Urinary bladder (tissue), 4 donors: ENCODE results near the gene CLHC1. TPM values are rescaled to one million over a fixed set of nuclear protein-coding genes. Genes with fewer than 3 reads are reported as not detected.
"Not testable (repeated sequence)": the region's sequence is repeated elsewhere in the genome, so short reads cannot be mapped to it uniquely, and the experiment has no call there.

ENCODE experiments used
- DNase-seq: peaks from one replicate; pipeline ENCODE4 v3.0.0-alpha.2; 2015; ENCODE audit errors: extremely low spot score
- H3K27ac ChIP-seq: one replicate; pipeline ENCODE4 v1.5.1; 2013; ENCODE audit warnings: low read depth, mild to moderate bottlenecking, moderate library complexity
- H3K36me3 ChIP-seq: one replicate; pipeline ENCODE4 v1.6.1; 2013; ENCODE audit warnings: mild to moderate bottlenecking, moderate library complexity; ENCODE audit not compliant: insufficient read depth
- H3K4me1 ChIP-seq: one replicate; pipeline ENCODE4 v1.6.1; 2013; ENCODE audit warnings: mild to moderate bottlenecking, moderate library complexity; ENCODE audit not compliant: insufficient read depth
- H3K4me3 ChIP-seq: one replicate; pipeline ENCODE4 v1.5.1; 2013; ENCODE audit warnings: low read depth, low read length
- WGBS: extraction: QIAGEN DNeasy Blood & Tissue Kit; methylation state at CpG from one replicate; pipeline ENCODE4 v1.1.7; 2013; 5-methylcytosine and 5-hydroxymethylcytosine counted together
- polyA plus RNA-seq: library from polyadenylated mRNA; stranded (reverse); fragments of 200-250 nt; gene quantifications from one replicate; pipeline ENCODE4 v1.2.3, GENCODE V29; 2013
- total RNA-seq: library from RNA; depleted of rRNA; stranded (reverse); fragments of >200 nt; gene quantifications from one replicate; pipeline ENCODE4 v1.2.3, GENCODE V29; 2014
- donor health status: healthy with polysubstance abuse.
- donor health status: healthy.

CLHC1 gene
- total RNA-seq, result 56.6 TPM
- polyA plus RNA-seq, result 3.8 TPM

DNA sequence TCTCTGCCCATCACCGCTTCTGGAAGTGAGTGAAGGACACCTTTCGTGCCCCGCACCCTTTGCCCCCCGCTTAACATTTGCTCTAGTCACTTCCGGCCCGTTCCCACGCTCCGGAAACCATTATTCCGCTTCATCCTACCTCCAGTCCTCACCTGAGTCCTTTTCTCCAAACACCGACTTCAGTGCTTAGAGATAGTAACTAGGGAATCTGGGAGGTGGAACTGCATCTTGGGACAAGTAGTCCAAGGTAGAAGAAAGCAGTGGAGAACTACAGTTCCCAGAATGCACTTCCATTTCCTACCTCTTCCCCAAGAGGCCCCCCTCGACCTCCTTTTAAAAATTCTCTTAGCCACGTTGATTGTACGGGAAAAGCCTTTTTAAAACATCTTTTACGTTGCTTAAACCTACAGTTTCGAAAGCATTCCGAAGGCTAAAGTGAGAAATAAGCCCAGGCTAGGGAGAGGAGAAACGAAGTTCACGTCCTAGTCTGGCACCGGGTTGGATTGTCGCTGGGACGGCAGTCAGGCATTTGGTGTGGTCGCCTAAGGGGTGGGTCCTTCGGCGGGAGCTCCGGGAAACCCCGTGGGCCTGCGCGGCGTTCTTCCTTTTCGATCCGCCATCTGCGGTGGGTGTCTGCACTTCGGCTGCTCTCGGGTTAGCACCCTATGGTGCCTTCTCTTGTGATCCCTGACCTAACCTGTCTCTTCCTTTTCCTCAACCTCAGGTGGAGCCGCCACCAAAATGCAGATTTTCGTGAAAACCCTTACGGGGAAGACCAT lies at the start of gene CLHC1, which contains the start of gene RPS27A:
CLHC1 (minus strand) TSS at position 210 of the 779 bp plus-strand sequence. CDS start 9,882 bp downstream, outside the sequence.
RPS27A (plus strand) TSS at position 605 of the 779 bp plus-strand sequence; CDS start at position 742, 137 bp downstream.
- H3K36me3 ChIP-seq, result peaks cover 3% of the 10 kb centered on the region
- DNase-seq, result peak; percentile 95
- H3K4me3 ChIP-seq, result peak within 1 kb of the TSS; percentile 96
- H3K4me1 ChIP-seq, result peaks cover 7% of the 10 kb centered on the region
- H3K27ac ChIP-seq, result peak within 1 kb of the TSS; percentile 82
- WGBS, result under 1% methylated on average over 37 of the region's 37 CpGs

DNA sequence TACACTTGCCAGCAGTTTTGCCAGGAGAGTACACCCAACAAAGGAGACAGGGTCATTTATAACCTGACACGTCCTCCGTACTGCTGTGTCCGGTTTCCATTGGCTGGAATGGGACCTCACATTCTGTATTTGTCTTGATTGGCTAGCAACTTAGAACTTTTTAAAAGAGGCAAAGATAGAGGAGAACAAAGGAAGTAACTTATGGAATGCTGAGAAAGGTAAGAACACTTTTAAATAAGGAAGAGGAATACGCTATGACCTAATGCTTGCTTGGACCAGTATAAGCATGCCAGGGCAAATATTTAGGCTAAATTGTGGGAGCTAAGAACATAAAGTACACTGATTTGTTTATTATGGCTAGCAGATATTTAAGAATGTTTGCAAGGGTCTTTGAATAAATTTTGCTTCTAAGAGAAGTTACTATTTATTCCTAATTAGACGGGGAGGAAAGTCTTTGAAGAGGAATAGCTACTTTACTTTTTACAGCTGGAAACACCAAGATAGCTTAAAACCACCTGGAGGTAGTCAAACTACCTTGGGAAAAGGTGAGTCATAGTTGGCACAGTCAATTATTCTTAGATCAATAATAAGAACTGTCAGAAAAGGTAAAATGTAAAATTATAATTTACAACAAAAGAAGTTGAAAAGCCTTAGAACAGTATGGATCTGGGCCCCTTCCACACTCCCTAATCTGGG lies 48.9 kb upstream of the CLHC1 start:
- H3K36me3 ChIP-seq, H3K4me1 ChIP-seq, H3K4me3 ChIP-seq, DNase-seq, H3K27ac ChIP-seq: not testable (repeated sequence)
- 80% methylated on average over 5 of the region's 5 CpGs for WGBS

DNA sequence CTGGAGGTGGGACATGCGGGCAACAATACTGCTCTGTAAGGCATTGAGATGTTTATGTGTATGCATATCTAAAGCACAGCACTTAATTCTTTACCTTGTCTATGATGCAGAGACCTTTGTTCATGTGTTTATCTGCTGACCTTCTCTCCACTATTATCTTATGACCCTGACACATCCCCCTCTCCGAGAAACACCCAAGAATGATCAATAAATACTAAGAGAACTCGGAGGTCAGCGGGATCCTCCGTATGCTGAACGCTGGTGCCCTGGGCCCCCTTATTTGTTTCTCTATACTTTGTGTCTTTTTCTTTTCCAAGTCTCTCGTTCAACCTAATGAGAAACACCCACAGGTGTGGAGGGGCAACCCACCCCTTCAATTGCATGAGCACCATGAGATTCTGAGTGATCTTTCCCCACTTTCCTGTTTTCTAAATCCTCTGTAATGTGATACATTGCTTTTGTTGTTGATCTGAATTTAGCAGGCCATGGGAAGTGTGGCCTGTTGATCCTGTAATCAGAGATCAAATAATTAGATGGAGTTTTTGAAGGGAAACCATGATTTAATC lies 47.8 kb upstream of the CLHC1 start:
- not testable (repeated sequence) for H3K27ac ChIP-seq, H3K4me3 ChIP-seq, DNase-seq, H3K4me1 ChIP-seq, H3K36me3 ChIP-seq
- WGBS, result 54% methylated on average over 7 of the region's 7 CpGs

DNA sequence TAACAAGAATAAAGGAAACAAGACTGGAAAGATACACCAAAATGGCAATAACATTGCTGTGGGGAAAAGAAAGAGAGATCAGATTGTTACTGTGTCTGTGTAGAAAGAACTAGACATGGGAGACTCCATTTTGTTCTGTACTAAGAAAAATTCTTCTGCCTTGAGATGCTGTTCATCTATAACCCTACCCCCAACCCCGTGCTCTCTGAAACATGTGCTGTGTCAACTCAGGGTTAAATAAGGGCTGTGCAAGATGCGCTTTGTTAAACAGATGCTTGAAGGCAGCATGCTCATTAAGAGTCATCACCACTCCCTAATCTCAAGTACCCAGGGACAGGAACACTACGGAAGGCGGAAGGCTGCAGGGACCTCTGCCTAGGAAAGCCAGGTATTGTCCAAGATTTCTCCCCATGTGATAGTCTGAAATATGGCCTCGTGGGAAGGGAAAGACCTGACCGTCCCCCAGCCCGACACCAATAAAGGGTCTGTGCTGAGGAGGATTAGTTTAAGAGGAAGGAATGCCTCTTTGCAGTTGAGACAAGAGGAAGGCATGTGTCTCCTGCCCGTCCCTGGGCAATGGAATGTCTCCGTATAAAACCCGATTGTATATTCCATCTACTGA lies 47.2 kb upstream of the CLHC1 start:
- H3K36me3 ChIP-seq, DNase-seq, H3K4me1 ChIP-seq, H3K4me3 ChIP-seq, H3K27ac ChIP-seq: not testable (repeated sequence)
- 27% methylated on average over 10 of the region's 10 CpGs for WGBS

DNA sequence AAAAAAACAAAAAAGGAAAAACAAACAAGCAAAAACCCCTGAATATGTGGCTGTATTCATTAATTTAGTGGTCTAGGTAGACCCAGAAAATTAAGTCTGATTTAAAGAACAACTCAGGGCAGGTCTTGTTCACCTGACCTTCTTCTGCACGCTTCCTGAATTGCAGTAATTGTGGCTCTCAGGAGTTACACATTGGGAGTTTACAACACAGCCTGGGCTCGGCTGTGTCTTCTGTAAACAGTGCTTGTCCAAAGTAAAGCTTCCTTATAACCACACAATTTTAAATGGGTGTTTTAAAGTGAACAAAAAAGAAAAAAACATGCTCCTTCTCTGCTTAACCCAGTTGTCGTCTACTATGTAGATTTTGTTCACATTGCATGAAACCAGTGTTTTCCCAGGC lies 45.2 kb upstream of the CLHC1 start:
- 54% methylated on average over 3 of the region's 3 CpGs for WGBS
- Histone ChIP-seq H3K4me1 (no peaks in the 10 kb centered on the region), H3K4me3 (no peak overlapping the region), H3K36me3 (no peaks in the 10 kb centered on the region), H3K27ac (no peak overlapping the region)
- no peak for DNase-seq

DNA sequence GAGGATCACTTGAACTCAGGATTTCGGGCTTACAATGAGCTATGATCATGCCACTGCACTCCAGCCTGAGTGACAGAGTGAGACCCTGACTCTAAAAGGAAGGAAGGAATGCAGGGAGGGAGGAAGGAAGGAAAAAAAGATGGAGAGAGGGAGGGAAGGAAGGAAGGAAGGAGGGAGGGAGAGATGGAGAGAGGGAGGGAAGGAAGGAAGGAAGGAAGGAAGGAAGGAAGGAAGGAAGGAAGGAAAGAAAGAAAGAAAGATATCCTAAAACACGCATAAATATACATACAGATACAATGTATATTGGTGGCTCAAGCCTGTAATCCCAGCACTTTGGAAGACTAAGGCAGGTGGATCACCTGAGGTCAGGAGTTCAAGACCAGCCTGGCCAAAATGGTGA lies 42.3 kb upstream of the CLHC1 start:
- not testable (repeated sequence) for H3K4me1 ChIP-seq, DNase-seq, H3K36me3 ChIP-seq, H3K4me3 ChIP-seq, H3K27ac ChIP-seq
- 89% methylated on average over 2 of the region's 2 CpGs for WGBS

DNA sequence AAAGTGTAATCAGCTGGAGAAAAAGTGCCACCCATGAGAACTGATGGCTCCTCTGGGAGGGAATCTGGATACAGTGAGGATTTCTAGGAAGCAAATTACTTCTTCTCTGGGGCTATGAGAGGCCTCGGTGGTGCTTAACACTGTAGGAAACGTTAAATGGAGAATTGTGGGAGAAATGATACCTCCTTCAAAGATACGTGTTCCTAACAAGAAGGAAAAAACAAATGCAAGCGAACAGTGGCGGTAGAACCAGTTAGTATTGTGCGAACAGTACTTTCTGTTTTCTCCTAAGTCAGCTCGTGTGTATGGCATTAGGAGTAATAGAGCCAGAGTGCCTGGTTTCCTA lies 37.5 kb upstream of the CLHC1 start:
- 45% methylated on average over 7 of the region's 7 CpGs for WGBS
- peak overlapping the region; percentile 71 for H3K4me3 ChIP-seq
- DNase-seq, result peak; percentile 8

DNA sequence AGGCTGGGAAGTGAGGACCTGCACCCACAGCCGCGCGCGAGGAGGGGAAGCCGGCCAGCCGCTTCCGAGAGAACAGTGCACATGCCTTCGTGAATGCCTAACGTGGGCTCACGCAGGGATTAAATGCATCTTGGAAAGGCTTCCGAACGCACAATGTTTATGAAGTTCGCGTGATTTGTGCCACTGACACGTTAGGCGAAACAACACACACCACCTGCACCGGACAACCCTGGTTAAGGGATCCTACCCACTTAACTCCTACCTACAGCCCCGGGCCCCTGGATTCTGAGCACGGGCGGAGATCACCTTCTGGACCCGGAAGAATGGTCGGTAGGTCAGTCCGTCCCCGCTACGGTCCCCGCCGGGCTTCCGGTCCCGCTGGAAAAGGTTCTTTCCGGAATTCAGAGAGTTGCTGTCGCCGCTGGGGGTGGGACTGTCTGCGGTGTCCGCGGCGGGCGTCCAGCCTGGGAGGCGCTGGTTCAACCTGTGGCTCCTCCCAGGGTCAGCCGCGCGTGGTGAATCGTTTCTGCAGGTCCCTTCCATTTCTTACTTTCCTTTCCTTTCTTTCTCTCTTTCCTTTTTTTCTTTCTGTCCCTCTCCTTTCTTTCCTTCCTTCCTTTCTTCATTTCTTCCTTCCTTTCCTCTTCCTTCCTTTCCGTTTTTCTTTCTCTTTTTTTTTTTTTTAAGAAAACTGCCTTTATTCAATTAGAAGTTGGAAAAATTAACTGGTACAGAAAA lies 37.0 kb upstream of the CLHC1 start, which contains the start of gene MTIF2:
MTIF2 (minus strand) TSS at position 325 of the 738 bp plus-strand sequence. CDS start 5,373 bp downstream, outside the sequence.
- Histone ChIP-seq H3K4me3 (peak within 1 kb of the TSS; percentile 71), H3K36me3 (peaks cover 2% of the 10 kb centered on the region), H3K4me1 (peaks cover 1% of the 10 kb centered on the region), H3K27ac (peak within 1 kb of the TSS; percentile 92)
- under 1% methylated on average over 43 of the region's 43 CpGs for whole genome bisulfite sequencing
- DNase-seq, result peak; percentile 82

More for the DNA sequence above, 37.5 kb upstream of the CLHC1 start:
- Histone ChIP-seq H3K36me3 (peaks cover 2% of the 10 kb centered on the region), H3K27ac (no peak overlapping the region), H3K4me1 (peaks cover 1% of the 10 kb centered on the region)

DNA sequence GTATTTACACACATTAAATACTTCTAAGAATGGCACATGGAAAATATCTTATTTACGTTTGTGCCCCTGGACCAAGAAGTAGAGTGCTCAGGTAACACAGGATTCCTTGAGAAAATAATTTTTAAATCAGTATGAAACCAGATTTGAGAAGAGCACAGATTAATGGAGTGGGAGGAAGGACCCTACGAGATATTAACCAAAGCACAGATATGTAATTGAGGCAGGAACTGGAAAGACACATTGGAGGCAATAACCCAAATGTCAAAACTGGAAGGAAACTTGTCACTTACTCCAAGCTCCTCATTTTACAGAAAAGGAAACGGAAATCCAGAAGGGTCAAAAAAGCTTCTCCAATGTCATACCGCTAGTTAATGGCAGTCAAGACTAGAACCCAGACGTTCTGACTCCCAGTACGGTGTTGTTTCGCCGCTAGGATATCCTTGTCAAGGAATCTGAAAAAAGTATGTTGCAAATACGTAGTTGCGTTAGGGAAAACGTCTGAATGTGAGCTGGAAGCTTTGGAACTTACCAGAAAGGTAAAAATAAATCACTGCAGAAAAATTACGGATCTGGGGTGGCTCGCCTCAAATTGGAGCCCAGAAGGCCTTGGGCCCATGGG lies 36.3 kb upstream of the CLHC1 start:
- WGBS, result 18% methylated on average over 13 of the region's 13 CpGs
- H3K36me3 ChIP-seq, result peaks cover 2% of the 10 kb centered on the region
- peaks cover 1% of the 10 kb centered on the region for H3K4me1 ChIP-seq
- H3K4me3 ChIP-seq, result peak overlapping the region; percentile 71
- DNase-seq, result no peak
- H3K27ac ChIP-seq, result peak overlapping the region; percentile 92

DNA sequence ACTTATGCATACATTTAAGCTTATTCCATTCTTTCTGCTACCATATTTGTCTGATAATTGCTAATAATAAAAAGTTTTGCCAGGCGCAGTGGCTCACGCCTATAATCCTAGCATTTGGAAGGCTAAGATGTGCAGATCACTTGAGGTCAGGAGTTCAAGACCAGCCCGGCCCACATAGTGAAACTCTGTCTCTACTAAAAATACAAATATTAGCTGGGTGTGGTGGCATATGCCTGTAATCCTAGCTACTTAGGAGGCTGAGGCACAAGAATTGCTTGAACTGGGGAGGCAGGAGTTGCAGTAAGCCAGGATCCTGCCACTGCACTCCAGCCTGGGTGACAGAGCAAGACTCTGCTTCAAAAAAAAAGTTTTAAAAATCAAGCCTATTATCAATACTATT lies 27.5 kb upstream of the CLHC1 start:
- H3K4me3 ChIP-seq, H3K36me3 ChIP-seq, H3K27ac ChIP-seq, H3K4me1 ChIP-seq, DNase-seq: not testable (repeated sequence)
- WGBS, result 88% methylated on average over 3 of the region's 3 CpGs

DNA sequence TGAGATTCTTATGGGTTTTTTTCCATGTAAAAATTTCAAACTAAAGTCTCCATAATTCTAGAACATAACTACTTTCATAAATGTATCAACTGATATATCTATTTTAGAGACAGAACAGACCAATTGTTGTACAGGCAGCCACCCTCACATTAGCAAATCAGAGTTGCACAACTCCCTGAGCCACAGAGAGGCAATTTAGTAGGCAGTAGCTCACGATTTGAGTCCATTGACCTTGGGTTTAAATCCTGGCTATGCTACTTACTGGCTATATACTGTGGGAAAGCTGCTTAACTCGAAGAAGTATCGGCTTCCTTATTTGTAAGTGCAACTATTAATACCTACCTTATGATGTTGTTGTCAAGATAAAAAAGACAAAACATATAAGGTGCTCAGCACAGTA lies 20.7 kb upstream of the CLHC1 start:
- Histone ChIP-seq H3K4me1 (no peaks in the 10 kb centered on the region), H3K4me3 (no peak overlapping the region), H3K36me3 (no peaks in the 10 kb centered on the region), H3K27ac (no peak overlapping the region)
- DNase-seq, result no peak
- 93% methylated on average over 3 of the region's 3 CpGs for WGBS

DNA sequence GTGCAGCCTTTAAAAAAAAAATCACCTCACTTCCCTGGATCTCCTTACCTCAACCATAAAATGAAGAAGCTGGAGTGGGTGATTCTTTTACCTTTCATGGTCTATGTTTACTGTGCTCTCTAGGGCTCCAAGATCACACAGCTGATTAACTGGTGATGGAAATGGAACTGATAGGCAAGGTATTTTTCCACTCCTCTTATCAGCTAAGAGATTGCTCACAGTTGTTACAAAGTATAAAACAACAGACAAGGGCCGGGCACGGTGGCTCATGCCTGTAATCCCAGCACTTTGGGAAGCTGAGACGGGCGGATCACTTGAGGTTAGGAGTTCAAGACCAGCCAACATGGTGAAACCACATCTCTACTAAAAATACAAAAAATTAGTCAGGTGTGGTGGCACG lies 14.9 kb upstream of the CLHC1 start:
- peaks cover 2% of the 10 kb centered on the region for H3K36me3 ChIP-seq
- H3K4me1 ChIP-seq, result no peaks in the 10 kb centered on the region
- no peak overlapping the region for H3K4me3 ChIP-seq
- 76% methylated on average over 5 of the region's 5 CpGs for WGBS
- H3K27ac ChIP-seq, result no peak overlapping the region
- DNase-seq, result no peak
